IPS DF 6.9 (cell line): ENCODE results near the gene GOLGA6L22.
A peak's percentile ranks its signal among the peaks of the same experiment; 100 is the strongest.
"Not testable (repeated sequence)": the region's sequence is repeated elsewhere in the genome, so short reads cannot be mapped to it uniquely, and the experiment has no call there.

Experiments used
- DNase-seq: peaks from one replicate; pipeline ENCODE4 v3.0.0-alpha.2; 2013; ENCODE audit warnings: low read depth, low spot score
- H3K27ac ChIP-seq: one replicate; pipeline ENCODE4 v1.5.1; 2013; ENCODE audit warnings: low read length, control low read depth
- H3K27me3 ChIP-seq: 2 replicates; pipeline ENCODE4 v1.6.1; 2013; ENCODE audit warnings: mild to moderate bottlenecking, low read length; ENCODE audit not compliant: control insufficient read depth, insufficient read depth
- H3K36me3 ChIP-seq: 2 replicates; pipeline ENCODE4 v1.6.1; 2013; ENCODE audit warnings: low read length; ENCODE audit not compliant: control insufficient read depth, insufficient read depth
- H3K4me1 ChIP-seq: 2 replicates; pipeline ENCODE4 v1.6.1; 2013; ENCODE audit warnings: low read length; ENCODE audit not compliant: control insufficient read depth, insufficient read depth
- H3K4me3 ChIP-seq: 2 replicates; pipeline ENCODE4 v1.5.1; 2013; ENCODE audit warnings: mild to moderate bottlenecking, low read length
- H3K9me3 ChIP-seq: 2 replicates; pipeline ENCODE4 v1.6.1; 2013; ENCODE audit warnings: low read length, inconsistent platforms; ENCODE audit not compliant: control insufficient read depth, insufficient read depth
- WGBS: extraction: QIAGEN DNeasy Blood & Tissue Kit; methylation state at CpG from one replicate; pipeline ENCODE4 v1.1.7; 2013; ENCODE audit warnings: mixed read lengths, missing lambda C conversion rate; ENCODE audit not compliant: insufficient read length, insufficient coverage; 5-methylcytosine and 5-hydroxymethylcytosine counted together

Gene GOLGA6L22

GRCh38 chr15:22458603-22459002 is at the start of gene GOLGA6L22:
Gene GOLGA6L22, plus strand, starts transcription at chr15:22458903. Its CDS starts 91 bp downstream, at chr15:22458994.
- not testable (repeated sequence) for H3K27ac ChIP-seq, H3K27me3 ChIP-seq, H3K9me3 ChIP-seq, DNase-seq, H3K4me1 ChIP-seq, H3K4me3 ChIP-seq, H3K36me3 ChIP-seq
- no CpG with 5 or more reads among the region's 7 CpGs for WGBS

- not testable (repeated sequence) for H3K27me3 ChIP-seq, H3K4me1 ChIP-seq, H3K9me3 ChIP-seq, H3K36me3 ChIP-seq, H3K27ac ChIP-seq, H3K4me3 ChIP-seq, DNase-seq
- no CpG with 5 or more reads among the region's 19 CpGs for WGBS
These were observed 41.4 kb upstream of the GOLGA6L22 start for GRCh38 chr15:22417288-22417687.

- not testable (repeated sequence) for H3K27ac ChIP-seq, H3K4me3 ChIP-seq, H3K36me3 ChIP-seq, H3K4me1 ChIP-seq, H3K9me3 ChIP-seq, H3K27me3 ChIP-seq, DNase-seq
- WGBS: no CpG with 5 or more reads among the region's 22 CpGs
These were observed 40.9 kb upstream of the GOLGA6L22 start for GRCh38 chr15:22417795-22418194.

DNA sequence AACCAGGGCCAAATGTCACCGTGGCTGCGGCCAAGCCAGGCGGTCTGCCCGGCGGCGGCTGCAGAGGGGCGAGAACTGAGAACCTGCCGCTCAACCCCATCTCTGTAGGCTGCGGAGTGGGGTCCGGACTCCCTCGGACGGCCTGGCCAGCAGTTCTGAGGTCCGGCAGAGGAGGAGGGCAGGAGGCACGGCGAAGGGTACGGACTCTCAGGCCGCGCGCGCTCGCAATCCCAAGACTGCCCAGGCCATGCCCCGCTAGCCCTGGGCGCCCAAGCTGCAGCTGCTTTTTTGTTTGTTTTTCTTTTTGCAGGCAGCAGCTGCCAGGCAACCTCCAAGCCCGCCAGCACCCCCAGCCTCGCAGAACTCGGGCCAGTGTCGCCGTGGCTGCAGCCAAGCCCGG is 40.5 kb upstream of the GOLGA6L22 start:
- not testable (repeated sequence) for H3K4me3 ChIP-seq, H3K9me3 ChIP-seq, DNase-seq, H3K27ac ChIP-seq, H3K36me3 ChIP-seq, H3K27me3 ChIP-seq, H3K4me1 ChIP-seq
- no CpG with 5 or more reads among the region's 29 CpGs for WGBS

- H3K36me3 ChIP-seq, H3K4me3 ChIP-seq, DNase-seq, H3K4me1 ChIP-seq, H3K27me3 ChIP-seq, H3K9me3 ChIP-seq, H3K27ac ChIP-seq: not testable (repeated sequence)
- no CpG with 5 or more reads among the region's 33 CpGs for WGBS
These were observed 40.0 kb upstream of the GOLGA6L22 start for GRCh38 chr15:22418666-22419065.

- not testable (repeated sequence) for DNase-seq, H3K36me3 ChIP-seq, H3K4me3 ChIP-seq, H3K27me3 ChIP-seq, H3K4me1 ChIP-seq, H3K27ac ChIP-seq, H3K9me3 ChIP-seq
- WGBS: no CpG with 5 or more reads among the region's 13 CpGs
These were observed 38.4 kb upstream of the GOLGA6L22 start for GRCh38 chr15:22420340-22420739.

- H3K4me3 ChIP-seq, H3K27ac ChIP-seq, H3K36me3 ChIP-seq, H3K9me3 ChIP-seq, H3K27me3 ChIP-seq, H3K4me1 ChIP-seq, DNase-seq: not testable (repeated sequence)
- WGBS: no CpG with 5 or more reads among the region's 11 CpGs
These were observed 29.3 kb upstream of the GOLGA6L22 start for GRCh38 chr15:22429426-22429825.

GRCh38 chr15:22431687-22432086 is 27.0 kb upstream of the GOLGA6L22 start:
- H3K27ac ChIP-seq, H3K27me3 ChIP-seq, H3K36me3 ChIP-seq, DNase-seq, H3K4me1 ChIP-seq, H3K9me3 ChIP-seq, H3K4me3 ChIP-seq: not testable (repeated sequence)
- no CpG with 5 or more reads among the region's 8 CpGs for whole genome bisulfite sequencing

DNA sequence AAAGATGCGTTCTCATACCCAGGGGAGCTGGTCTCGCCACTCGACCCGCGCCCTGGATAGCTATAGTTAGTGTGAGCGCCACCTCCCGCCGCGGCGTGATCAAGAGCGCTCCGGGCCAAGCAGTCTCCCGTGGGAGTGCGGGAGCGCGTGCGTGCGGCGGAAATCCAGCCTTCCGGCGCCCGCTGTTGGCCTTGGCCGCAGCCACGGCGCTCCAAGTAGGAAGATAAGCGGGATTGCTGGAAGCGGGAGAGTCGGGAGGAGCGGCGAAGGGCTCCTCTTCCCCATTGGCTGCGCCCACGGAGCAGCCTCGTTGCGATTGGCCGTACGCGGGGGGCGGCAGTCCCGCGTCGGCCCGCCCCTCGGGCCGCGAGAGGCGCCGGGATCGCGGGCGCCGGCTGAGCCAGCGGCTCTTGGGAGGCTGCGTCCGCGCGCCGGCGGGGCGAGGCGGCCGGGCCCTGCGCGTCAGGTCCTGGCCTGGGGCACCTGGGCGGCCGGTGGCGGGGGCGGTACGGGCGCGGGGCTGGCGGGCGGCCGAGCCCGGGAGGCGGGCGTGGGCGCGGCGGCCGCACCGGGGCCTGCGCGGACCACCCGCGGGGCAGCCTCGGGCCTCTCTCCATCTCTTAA is 35.9 kb downstream of the GOLGA6L22 start:
- not testable (repeated sequence) for H3K27ac ChIP-seq, H3K9me3 ChIP-seq, DNase-seq, H3K27me3 ChIP-seq, H3K4me1 ChIP-seq, H3K36me3 ChIP-seq
- WGBS: no CpG with 5 or more reads among the region's 86 CpGs
- peak overlapping the region; percentile 8; the same call in 1 of the 2 replicates for H3K4me3 ChIP-seq

- WGBS: no CpG with 5 or more reads among the region's 4 CpGs
- H3K27ac ChIP-seq, DNase-seq, H3K4me3 ChIP-seq, H3K27me3 ChIP-seq, H3K36me3 ChIP-seq, H3K9me3 ChIP-seq, H3K4me1 ChIP-seq: not testable (repeated sequence)
These were observed 38.5 kb downstream of the GOLGA6L22 start for GRCh38 chr15:22497200-22497599.

DNA sequence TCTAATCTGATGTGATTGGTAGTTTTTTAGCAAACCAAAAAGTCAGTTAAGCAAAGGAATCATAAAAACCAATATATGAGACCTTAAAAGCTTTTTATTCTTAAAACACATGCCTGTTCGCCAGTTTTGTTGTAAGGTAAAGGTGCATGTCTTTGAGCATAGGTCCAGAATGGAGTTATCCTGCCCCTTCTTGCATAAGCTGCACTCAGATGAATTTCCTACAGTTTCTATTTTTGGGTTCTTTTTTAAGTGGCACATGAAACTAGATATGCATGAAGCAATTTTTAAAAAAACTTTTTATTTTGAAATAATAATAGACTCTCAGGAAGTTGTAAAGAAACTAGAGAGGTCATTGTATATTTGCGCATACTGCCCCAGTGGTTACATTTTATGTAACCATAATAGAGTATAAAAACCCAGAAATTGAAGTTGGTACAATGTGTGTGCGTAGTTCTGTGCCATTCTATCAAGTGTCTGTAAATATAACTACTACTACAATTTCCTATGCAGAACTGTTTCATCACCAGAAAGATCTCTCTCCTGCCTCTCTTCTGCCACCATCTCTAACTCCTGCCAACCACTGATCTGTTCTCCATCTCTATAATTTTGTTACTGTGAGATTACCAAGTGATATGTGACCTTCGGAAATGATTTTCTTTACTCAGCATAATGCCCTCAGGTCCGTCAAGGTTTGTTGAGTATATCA is 39.7 kb downstream of the GOLGA6L22 start:
- WGBS: no CpG with 5 or more reads among the region's 5 CpGs
- not testable (repeated sequence) for H3K4me3 ChIP-seq, H3K27me3 ChIP-seq

More for the DNA sequence above, 39.7 kb downstream of the GOLGA6L22 start:
- H3K27ac ChIP-seq, DNase-seq, H3K4me1 ChIP-seq, H3K9me3 ChIP-seq, H3K36me3 ChIP-seq: not testable (repeated sequence)
